OCI-LY7 (cell line): ENCODE results near the gene DPEP1.

Experiments
- EZH2phosphoT487 ChIP-seq: fragments of 200-600 bp; sonication (generic); IDR thresholded peaks from 2 replicates; pipeline ENCODE4 v1.6.1; 2018; ENCODE audit warnings: low read depth, borderline replicate concordance, mild to moderate bottlenecking, mixed run types, antibody characterized with exemption, low read length, moderate library complexity, mixed read lengths
- TF ChIP-seq, protein P1 (sequence below): fragments of 200-600 bp; sonication (generic); conservative IDR thresholded peaks from 2 replicates; pipeline ENCODE4 v1.5.1; 2014; ENCODE audit warnings: mild to moderate bottlenecking, antibody characterized with exemption, low read length, moderate library complexity, mixed read lengths

DNA sequence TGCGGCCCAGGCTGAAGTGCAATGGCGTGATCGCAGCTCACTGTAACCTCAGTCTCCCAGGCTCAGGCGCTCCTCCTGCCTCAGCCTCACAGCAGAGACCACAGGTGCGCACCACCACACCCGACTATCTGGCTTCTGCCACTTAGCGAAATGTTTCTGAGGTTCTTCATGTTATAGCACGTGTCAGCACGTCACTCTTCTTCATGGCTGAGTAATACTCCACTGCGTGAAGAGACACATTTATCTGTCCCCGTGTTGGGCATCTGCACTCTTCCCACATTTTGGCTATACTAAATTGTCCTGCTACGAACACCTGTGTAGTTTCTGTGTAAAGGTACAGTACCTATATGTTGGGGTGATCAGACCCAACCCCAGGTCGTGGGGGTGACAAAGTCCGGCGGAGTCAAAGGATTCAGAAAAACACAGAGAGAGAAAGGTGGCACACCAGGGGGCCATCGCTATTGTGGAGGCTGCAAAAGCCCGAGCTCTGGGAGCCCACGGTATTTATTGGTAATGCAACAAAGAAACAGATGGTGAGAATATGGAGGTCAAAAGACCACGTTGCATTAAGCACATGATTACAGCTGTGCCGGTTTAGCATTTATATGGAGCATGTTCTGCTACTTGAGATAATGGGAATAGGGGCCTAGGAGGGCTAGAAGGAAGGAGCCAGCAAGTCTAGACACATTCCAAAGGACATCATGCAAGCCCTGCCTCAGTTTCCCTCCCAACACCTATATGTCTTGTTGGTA, 851 bp upstream of the DPEP1 start:
- TF ChIP-seq, protein P1, sequence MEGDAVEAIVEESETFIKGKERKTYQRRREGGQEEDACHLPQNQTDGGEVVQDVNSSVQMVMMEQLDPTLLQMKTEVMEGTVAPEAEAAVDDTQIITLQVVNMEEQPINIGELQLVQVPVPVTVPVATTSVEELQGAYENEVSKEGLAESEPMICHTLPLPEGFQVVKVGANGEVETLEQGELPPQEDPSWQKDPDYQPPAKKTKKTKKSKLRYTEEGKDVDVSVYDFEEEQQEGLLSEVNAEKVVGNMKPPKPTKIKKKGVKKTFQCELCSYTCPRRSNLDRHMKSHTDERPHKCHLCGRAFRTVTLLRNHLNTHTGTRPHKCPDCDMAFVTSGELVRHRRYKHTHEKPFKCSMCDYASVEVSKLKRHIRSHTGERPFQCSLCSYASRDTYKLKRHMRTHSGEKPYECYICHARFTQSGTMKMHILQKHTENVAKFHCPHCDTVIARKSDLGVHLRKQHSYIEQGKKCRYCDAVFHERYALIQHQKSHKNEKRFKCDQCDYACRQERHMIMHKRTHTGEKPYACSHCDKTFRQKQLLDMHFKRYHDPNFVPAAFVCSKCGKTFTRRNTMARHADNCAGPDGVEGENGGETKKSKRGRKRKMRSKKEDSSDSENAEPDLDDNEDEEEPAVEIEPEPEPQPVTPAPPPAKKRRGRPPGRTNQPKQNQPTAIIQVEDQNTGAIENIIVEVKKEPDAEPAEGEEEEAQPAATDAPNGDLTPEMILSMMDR = no peak
- TF ChIP-seq EZH2phosphoT487 = no peak
